ENCODE data around the gene ATRNL1.
"Not testable (repeated sequence)": the region's sequence is repeated elsewhere in the genome, so short reads cannot be mapped to it uniquely, and the experiment has no call there.

Gene ATRNL1

DNA sequence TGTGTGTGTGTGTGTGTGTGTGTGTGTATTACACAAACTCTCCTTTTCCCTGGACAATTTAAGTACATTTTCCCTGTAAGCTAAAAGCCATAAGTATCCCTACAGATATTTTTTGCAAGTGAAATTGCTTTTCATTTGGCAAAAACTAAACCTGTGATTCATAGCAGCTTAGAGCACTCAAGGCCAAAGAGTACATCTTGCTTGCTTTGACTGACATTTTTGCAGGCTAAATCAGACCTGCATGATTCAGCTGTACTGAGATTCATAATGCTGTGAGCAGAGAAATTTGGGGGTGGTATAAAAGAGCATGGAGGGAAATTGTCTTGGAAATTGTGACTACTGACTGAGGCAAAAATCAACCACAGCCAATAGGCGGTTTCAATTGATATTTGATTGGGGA is 679.4 kb downstream of the ATRNL1 start:
- DNase-seq = no peak

DNA sequence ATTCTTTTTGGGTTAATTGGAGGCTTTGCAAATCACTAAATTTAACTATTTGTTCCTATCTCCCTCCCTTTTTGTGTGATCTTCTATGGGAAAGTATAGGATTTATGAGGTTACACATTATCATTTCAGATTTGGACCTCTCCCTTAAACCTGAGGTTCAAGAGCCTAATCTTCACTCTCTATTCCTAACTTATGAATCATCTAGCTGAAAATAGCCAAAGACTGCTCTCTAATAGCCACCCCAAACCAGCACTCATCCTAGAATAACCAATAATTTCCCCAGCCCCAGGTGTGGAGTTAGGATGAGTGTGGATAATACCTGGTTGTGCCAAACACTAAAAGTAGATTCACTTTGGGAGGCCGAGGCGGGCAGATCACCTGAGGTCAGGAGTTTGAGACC is 680.7 kb downstream of the ATRNL1 start:
- DNase-seq = no peak

DNA sequence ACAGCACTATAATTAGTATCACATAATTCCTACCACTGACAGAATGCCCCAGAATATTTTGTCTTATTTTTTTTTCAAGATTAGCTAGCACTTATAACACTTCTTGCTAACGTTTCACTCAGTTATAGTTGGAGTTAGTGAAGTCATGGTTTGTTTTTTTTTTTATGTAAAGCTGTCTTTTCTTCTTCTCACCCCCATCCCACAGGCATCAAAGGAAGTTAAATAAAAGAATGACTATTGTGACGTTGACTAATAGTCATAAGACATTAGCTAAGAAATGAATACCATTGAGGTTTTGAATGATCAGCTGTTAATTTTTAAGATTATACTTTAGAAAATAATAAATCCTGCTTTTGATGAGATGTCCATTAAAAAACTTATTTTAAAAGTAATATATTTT is 681.6 kb downstream of the ATRNL1 start:
- DNase-seq = no peak

DNA sequence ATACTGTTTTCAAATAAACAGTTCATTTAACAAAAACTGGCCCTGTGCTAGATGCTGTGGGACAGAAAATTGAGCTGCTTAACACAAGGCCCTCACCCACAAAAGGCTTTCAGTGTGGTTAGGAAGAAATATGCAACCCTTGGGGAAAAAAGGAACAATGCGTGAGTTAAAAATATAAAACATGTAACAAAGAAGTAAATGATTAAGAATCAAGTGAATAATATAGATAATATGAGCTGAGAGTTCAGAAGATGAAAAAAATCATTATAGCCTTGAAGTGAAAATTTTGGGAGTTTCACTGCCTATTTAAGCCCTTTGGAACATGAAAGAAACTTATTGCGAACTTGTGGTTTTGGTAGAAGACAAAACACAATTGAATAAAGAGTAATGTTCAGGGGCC is 684.5 kb downstream of the ATRNL1 start:
- no peak for DNase-seq

DNA sequence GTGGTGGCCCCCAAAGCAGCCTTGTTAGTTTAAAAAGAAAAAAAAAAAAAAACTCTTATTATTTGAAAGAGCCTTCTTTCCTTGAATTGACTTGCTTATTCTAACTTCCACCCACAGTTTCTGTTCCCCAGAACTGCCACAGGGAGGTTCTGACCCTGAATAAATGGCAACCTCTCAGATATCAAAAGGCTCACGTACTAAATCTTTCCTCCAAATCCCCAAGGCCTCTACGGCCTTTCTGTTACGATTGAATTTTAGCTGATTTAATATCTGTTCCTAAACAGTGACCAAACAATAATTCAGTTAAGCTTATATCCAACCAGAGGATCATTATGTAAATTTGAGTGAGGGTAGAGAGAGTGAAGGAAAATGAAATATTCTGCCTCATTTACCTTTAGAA is 697.1 kb downstream of the ATRNL1 start:
- no peak for DNase-seq

DNA sequence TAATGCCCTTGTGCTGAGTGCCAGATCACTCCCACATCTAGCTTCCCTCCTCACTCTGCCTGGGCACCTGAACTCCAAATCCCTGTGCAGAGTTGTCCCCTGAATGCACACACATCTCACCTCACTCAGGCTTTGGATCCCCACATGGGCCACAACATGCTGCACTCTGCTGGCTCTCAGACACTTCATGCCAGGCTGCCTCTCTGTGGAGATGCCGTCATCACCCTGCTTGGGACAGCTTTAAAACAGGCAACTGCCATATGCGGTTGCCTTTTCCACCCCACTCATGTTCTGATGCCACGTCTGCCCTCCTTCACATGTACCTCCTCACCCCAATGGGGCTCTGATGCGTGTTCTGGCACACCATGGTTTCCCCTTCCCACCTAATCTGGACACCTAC is 702.8 kb downstream of the ATRNL1 start:
- DNase-seq = no peak

DNA sequence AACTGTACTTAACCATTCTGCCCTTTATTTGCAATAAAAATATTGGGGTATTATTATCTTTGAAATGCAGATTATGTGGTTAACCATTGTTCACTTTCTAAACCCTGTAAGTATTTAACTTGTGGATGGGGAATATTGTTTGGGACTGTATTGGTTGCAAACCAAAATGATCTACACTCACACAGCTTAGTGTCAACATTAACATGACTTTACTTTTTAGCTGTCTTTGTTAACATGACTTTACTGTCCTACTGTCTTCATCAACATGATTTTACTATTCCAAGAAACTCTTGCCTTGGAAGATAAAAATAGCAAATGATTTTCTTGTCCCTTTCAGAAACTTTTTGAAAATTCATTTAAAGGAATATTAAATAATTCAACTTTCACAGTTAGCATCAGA is 708.3 kb downstream of the ATRNL1 start:
- DNase-seq = no peak

DNA sequence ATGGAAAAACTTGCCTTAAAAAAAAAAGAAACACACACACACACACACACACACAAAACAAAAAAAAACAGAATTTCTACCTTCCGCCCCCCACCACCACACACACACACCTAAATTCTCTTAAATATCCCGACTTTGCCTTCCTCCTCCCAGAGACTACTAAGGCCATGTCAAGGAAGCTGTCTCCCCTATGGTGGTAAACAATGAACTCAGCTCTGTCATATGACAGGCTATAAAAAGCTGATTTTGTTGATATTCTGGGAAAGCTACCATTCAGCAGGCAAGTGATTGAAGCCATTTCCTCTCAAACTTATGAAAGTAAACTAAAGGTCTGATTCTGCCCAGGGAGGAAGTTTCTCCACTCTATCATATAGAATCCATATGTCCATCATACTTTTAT is 708.8 kb downstream of the ATRNL1 start:
- no peak for DNase-seq

DNA sequence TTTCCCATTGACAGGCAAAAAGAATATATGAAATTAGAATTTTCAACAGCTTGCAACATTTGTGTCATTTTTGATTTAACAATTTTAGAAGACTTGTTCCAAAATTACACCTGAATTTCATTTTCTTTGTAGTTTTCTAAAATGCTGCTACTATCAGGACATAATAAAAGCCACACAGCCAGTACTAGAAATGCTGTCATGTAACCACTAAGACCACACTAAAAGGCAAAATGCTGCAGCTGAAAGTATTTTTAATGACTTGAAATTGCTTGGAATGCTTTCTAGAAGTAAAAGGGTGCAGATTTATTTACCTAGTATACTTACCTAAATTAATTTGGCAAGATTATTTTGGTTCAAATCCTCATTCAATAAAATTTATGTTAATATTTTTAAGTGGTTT is 709.7 kb downstream of the ATRNL1 start:
- no peak for DNase-seq

DNA sequence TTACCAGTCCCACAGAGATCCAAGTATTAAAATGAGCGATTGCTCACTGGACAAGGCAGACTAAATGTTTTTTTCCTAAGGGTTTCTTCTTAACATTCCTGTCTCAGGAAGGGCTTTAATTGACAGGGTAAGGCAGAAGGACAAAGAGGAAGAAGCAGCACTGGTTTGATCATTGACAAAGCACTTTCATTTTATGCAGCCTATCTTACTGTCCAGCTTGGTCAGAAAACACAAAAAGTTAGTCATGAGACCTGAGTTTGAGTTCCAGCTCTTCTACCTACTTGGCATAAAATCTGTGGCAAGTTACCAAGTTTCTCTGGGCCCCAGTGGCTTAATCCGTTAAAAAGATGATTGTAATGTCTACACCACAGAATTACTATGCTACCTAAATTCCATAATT is 721.4 kb downstream of the ATRNL1 start:
- DNase-seq = no peak

DNA sequence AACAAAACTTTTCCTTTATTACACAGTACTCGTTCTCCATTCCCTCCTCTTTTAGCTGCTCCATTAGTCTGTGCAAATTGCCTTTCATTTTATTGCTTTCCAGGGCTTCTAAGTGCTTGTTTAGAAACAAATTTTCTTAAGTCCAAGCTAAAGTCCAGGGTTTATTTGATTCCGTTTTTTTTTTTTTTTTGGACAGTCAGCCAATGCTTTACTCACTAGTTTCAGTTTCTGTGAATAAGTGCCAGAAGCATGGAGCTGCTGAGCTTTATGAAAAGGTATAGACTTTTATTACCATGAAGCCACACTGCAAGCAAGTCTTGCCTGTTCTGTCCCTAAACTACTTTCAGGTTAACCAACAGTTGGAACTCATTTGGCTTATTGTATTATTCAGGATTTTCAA is 724.8 kb downstream of the ATRNL1 start:
- no peak for DNase-seq

DNA sequence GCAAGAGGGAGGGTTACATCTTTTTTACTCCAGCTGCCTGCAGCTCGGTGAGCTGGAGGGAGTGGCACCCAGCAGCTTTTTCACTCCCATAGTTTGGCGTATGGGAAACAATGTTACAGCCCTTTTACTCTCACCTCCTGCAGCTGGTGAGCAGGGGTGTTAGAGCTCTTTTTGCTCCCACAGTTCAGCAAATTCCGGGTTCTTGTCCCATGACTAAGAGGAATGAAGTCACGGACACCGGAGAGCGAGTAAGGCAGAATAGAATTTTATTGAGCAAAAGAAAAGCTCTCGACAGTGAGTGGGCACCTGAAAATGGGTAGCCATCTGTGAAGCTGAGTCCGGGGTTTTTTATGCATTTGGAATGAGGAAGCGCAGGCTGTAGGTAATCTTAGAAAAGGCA is 733.2 kb downstream of the ATRNL1 start:
- no peak for DNase-seq

DNA sequence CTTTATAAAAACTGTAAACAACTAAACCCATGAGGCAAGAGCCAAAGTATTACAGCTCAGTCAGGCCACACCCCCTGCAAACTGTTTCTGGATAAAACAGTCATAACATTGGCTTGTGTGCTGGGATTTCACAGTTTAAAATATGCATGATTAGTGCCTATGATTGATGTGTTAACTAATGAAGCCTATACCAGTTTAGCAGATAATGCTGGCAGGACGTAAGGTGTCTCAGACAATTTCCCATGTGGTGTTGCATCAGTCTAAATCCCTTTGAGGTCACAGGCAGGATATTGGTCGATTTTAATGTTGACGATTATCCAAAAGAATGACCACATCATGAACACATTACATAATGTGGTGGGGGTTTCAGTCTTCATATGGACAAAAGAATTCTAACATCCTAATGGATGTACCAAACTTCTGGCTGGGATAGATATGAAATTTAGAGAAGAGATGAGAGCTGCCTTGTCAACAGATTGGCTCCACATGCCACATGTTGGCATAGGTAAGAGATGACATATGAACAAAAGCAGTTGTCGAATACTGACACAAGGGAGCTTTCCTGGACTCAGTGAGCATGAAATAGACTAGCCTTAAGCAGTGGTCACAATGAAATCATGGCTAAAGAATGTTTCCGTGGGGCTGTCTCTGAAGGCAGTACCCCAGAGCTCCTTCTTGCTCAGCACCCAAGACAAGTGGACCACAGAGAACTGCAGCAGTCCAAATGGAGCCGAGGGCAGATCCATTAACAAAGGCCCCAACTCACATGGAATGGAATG is 734.3 kb downstream of the ATRNL1 start:
- DNase-seq = no peak

DNA sequence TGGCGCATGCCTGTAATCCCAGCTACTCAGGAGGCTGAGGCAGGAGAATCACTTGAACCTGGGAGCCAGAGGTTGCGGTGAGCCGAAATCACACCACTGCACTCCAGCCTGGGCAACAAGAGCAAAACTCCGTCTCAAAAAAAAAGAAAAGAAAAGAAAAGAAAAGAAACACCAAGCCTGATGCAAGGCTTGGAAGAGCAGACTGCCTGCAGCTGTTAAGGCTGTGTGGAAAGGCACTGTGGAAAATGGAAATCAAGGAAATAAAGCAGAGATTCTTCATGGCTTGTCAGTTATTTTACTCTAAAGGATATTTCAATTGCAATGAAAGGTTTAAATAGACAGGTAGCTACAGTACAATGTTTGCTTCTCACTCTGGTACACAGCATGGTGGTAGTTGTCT is 735.0 kb downstream of the ATRNL1 start:
- not testable (repeated sequence) for DNase-seq

DNA sequence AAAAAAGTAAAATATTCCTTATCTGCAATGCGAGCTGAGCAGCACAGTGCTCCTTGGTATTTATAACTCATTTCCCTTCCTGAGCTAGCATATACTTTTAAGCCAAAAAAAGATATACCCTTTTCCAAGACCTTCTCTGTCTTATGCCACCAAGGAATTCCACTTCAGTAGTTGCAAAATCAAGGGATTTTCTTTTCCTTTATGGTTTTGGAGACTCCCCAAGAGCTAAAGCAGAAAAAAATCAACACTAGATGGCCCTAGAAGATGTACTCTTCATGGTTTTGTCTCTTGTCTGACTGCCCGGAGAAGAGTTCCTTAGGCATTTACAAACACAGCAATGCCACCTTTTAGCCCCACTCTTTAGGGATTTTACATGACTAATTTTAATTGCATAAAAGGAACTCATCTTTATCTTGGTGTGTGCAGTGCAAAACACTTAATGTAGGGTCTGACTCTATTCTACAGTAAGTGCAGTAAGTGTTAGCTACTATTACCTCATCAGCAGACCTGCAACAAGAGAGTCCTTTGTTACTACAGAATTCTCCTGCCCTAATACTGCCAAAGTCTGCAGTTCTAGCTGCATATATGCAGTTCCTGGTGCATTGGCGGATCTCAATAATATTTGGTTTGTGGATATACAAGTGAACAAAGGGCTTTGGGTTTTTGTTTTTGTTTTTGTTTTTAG is 736.5 kb downstream of the ATRNL1 start:
- DNase-seq = no peak

DNA sequence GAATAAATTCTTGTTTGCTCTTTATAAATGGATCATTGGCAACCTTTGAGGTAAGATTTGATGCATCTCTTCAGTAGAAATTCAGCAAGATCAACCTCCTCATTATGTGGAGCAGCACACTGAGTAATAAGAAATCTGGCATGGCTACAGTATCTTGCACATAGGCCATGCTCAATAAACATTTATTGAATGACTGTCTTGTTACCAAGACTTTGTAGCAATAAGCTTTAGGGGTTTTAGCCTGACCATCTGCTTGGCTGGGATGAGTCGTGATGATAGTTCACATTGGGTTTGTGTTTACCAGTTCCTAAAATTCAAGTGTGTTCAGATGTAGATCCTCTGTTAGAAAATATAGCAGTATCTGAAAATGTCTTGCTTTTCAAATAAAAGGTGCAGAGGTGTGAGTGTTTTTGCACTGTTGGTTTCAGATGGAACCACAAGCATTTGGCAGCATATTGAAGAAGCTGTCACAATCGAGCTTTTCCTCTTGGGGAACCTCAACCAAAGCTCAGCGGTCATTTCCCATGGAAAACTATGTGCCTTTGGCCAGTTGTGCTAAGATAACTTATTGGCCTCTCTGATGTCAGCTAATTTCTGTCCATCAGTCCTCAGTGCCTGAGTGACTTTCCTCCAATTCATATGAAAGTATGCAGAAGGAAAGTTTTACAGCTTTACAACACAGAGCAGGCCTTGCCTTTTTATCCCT is 737.3 kb downstream of the ATRNL1 start:
- no peak for DNase-seq

DNA sequence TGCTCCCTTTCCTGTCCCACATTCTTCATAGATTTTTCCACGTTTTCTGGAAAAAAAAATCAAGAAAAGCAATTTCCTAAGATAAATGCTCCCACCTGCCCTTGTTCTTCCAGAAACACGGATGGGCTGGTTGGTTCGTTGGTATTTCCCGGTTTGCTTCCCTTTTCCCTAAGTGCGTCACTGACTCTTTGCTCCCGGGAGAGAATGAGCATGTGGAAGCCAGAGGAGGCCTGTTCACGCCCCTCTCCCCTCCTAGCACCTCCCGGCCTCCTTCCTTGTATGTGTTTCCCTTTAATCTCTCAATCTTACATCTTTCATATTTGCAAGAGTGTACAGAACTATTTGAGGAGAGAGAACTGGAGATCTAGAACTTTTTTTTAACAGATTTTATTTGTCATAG is 737.9 kb downstream of the ATRNL1 start:
- no peak for DNase-seq

DNA sequence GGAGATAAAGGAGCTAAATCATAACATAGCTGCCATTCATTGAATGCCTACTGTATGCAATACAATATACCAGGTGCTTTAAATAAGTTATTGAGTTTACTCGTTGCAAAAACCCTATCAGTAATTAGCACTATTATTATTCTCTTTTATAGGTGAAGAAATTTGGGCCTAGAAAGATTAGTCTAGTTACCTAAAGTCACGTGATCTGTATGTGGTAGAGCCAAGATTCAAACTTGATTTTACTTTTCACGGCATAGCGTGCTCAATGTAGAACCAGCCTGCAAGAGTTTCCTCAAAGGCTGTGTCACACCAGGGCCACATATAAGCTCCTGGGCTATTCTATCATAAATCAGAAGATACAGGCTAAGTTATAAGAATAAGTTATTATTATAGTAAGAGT is 740.0 kb downstream of the ATRNL1 start:
- DNase-seq = no peak

DNA sequence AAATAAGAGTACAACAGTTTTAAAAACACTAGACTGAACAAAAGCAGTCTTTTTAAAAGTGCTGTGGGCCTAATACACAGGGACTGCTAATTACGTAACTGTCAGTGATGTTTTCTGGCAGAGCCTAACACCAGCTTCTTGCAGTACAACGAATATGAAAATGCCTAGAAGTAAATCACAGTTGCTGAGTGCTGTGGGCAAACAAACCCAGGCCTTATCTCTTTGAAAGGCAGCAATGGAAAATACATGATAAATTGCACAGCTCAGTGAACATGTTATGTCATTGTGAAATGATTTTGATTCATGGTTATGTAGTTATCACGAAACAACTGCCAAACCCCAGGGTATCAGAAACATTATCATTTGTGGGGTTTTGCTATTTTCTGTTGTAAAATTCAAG is 751.4 kb downstream of the ATRNL1 start:
- no peak for DNase-seq

DNA sequence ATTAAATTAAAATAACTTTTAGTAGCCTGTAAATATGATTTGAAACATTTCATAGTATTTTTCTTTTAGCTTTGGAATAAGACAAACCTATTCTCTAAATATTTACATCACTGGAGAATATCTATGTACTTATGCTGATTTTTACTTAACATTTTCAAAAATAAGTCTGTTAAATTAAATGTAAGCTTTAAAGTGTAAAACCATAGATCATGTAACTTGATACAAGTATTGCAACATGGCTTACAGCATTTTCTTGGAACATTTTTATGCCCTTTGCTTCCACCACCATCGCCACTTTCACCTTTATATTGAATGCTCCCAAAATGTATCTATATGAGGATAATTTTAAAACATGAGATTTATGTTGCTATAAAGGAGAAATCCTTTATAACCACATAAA is 752.8 kb downstream of the ATRNL1 start:
- no peak for DNase-seq

DNA sequence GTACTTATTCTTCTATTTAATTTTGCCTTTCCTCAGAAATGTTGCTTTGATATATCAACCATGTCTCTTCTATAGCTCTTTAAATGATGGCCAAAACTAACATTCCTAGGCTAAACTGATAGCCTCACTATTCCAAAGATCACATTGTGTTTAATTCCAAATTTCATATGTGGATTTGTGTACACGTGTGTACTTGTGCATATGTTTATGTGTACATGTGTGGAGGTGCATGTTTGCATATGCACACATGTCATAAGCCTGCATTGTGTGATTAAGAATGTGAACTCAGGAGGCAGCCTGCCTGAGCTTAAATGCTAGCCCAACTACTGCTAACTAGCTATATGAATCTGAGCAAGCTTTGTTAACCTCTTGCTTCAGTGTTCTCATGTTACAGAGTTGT is 753.4 kb downstream of the ATRNL1 start:
- no peak for DNase-seq

DNA sequence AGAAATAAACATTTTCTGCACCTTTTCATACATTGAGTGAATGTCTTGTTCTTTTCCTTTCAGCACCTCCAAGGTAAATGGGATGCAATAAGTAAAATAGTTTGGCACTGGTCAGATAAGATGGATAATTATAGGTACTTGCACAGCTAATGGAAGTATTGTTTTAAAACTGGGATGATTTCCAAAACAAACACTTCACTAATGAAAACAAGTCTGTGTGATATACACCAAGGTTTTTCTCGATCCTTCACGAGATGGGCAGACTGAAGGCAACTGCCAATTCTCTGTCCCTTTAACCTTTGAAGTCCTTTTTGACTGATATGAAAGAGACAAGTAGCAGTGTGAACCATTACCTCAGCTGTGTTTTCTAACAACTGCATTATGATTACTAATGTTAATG is 756.0 kb downstream of the ATRNL1 start:
- no peak for DNase-seq

DNA sequence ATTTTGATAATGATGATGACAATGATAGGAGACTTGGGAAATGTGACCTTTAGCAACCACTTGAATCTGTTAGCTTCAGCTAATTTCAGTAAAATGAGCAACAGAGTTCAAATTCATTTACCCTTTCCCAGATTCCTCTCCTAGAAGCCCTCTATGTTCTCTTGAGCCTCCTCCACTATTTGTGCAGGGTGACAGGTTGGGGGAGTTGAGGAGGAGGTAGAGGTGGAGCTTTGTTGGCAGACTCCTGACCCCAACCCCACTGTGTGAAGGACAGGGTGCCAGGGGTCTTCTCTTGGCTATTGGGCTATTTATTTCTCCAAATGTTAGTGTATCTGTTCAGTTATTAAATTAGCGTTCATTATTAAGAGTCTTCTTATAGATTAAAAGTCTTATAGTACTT is 757.5 kb downstream of the ATRNL1 start:
- DNase-seq = no peak

DNA sequence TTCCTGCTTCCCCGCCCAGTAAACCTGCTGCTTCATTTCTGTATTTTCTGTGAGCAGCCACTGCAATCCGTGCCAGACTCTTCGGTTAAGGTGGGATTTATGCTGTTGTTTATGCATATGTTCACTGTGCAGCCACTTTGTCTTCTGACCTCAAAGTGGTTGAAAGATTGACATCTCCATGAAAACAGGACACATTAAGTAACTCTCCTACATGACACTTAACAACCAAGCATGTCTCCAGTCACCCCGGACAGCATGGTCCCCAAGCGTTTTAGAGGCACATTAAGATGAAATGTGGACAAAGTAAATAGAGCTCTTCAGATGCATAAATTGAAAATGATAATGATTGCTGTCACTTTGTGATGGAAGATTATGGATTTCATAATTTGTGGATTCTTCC is 758.5 kb downstream of the ATRNL1 start:
- no peak for DNase-seq
